Gastroesophageal sphincter (tissue), 3 donors: Measurements from ENCODE around the gene ADRA2A.

Experiments
- POLR2A ChIP-seq, 2 donors: fragments of 450-650 bp; IDR thresholded peaks; one replicate each; pipeline ENCODE4 v1.6.1; 2017; ENCODE audit warnings: antibody characterized with exemption in 2 of 2, mild to moderate bottlenecking in 2 of 2, moderate library complexity in 1 of 2
- POLR2AphosphoS5 ChIP-seq: sonication (generic); formaldehyde crosslinking; IDR thresholded peaks from one replicate; pipeline ENCODE4 v1.6.1; 2017; ENCODE audit warnings: antibody characterized with exemption
- TF ChIP-seq, protein P1 (sequence below), 4 experiments: fragments of 200-600 bp in 2 of 4; fragments of 450-650 bp in 2 of 4; sonication (generic) in 1 of 4; IDR thresholded peaks; one replicate each; pipeline ENCODE4 v1.5.1; 2017 to 2019; ENCODE audit warnings: antibody characterized with exemption in 4 of 4, mild to moderate bottlenecking in 2 of 4, moderate library complexity in 2 of 4

DNA sequence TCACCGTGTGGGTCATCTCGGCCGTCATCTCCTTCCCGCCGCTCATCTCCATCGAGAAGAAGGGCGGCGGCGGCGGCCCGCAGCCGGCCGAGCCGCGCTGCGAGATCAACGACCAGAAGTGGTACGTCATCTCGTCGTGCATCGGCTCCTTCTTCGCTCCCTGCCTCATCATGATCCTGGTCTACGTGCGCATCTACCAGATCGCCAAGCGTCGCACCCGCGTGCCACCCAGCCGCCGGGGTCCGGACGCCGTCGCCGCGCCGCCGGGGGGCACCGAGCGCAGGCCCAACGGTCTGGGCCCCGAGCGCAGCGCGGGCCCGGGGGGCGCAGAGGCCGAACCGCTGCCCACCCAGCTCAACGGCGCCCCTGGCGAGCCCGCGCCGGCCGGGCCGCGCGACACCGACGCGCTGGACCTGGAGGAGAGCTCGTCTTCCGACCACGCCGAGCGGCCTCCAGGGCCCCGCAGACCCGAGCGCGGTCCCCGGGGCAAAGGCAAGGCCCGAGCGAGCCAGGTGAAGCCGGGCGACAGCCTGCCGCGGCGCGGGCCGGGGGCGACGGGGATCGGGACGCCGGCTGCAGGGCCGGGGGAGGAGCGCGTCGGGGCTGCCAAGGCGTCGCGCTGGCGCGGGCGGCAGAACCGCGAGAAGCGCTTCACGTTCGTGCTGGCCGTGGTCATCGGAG is 1.8 kb downstream of the ADRA2A start:
- TF ChIP-seq POLR2AphosphoS5 (no peak), POLR2A (IDR thresholded peaks at IDR 0.05) (no peak)
- TF ChIP-seq, protein P1, sequence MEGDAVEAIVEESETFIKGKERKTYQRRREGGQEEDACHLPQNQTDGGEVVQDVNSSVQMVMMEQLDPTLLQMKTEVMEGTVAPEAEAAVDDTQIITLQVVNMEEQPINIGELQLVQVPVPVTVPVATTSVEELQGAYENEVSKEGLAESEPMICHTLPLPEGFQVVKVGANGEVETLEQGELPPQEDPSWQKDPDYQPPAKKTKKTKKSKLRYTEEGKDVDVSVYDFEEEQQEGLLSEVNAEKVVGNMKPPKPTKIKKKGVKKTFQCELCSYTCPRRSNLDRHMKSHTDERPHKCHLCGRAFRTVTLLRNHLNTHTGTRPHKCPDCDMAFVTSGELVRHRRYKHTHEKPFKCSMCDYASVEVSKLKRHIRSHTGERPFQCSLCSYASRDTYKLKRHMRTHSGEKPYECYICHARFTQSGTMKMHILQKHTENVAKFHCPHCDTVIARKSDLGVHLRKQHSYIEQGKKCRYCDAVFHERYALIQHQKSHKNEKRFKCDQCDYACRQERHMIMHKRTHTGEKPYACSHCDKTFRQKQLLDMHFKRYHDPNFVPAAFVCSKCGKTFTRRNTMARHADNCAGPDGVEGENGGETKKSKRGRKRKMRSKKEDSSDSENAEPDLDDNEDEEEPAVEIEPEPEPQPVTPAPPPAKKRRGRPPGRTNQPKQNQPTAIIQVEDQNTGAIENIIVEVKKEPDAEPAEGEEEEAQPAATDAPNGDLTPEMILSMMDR (IDR thresholded peaks at IDR 0.05) = no peak
